K562 (cell line): ENCODE data around the gene SUMO3. TPM values are rescaled to one million over a fixed set of nuclear protein-coding genes. Genes with fewer than 3 reads are reported as not detected.

ENCODE experiments used
- ATF1 ChIP-seq, 2 experiments: fragments of 450-650 bp in 1 of 2; IDR thresholded peaks; 2 replicates each; pipeline ENCODE4 v1.6.1; 2016; ENCODE audit warnings: missing compliant biosample characterization in 1 of 2, missing genetic modification characterization in 1 of 2
- BHLHE40 ChIP-seq: IDR thresholded peaks from 2 replicates; pipeline ENCODE4 v1.6.1; 2011; ENCODE audit warnings: low read length, improper control_type of control experiment
- ELK1 ChIP-seq: sonication (generic); formaldehyde crosslinking; IDR thresholded peaks from 2 replicates; pipeline ENCODE4 v1.8.1; 2022; ENCODE audit warnings: missing genetic modification reagents
- EP300 ChIP-seq: IDR thresholded peaks from 2 replicates; pipeline ENCODE4 v1.6.1; 2012; ENCODE audit warnings: low read length, improper control_type of control experiment
- ESRRA ChIP-seq: fragments of 450-650 bp; IDR thresholded peaks from 2 replicates; pipeline ENCODE4 v1.6.1; 2014; ENCODE audit warnings: low read depth, mild to moderate bottlenecking, moderate library complexity, borderline replicate concordance
- FOXM1 ChIP-seq, 2 experiments: fragments of 450-650 bp in 1 of 2; sonication (generic) in 1 of 2; formaldehyde crosslinking in 1 of 2; IDR thresholded peaks; 2 replicates each; pipeline versions ENCODE4 v1.6.1 to v1.9.0; 2017 to 2022; ENCODE audit warnings: low read depth in 2 of 2, mild to moderate bottlenecking in 2 of 2, missing genetic modification reagents in 1 of 2, moderate library complexity in 1 of 2
- GABPB1 ChIP-seq: sonication (generic); formaldehyde crosslinking; IDR thresholded peaks from 2 replicates; pipeline ENCODE4 v1.8.0; 2022; ENCODE audit warnings: mild to moderate bottlenecking, missing genetic modification reagents
- KDM4B ChIP-seq, 2 experiments: fragments of 450-650 bp in 1 of 2; sonication (generic) in 1 of 2; IDR thresholded peaks; 2 replicates each; pipeline ENCODE4 v1.6.1; 2016 to 2017; ENCODE audit warnings: borderline replicate concordance in 2 of 2, antibody characterized with exemption in 1 of 2, low read depth in 1 of 2, mild to moderate bottlenecking in 1 of 2
- NELFE ChIP-seq: IDR thresholded peaks from 2 replicates; pipeline ENCODE4 v1.6.1; 2011; ENCODE audit warnings: mild to moderate bottlenecking; ENCODE audit not compliant: insufficient read depth, insufficient read length
- OTX1 ChIP-seq: fragments of 450-650 bp; formaldehyde crosslinking; IDR thresholded peaks from 2 replicates; pipeline ENCODE4 v1.4.0; 2022; ENCODE audit warnings: mild to moderate bottlenecking
- RBM22 ChIP-seq: fragments of 200-400 bp; formaldehyde crosslinking; IDR thresholded peaks from 2 replicates; pipeline ENCODE4 v1.6.1; 2018; ENCODE audit warnings: low read length, low read depth; ENCODE audit not compliant: poor library complexity, severe bottlenecking
- SMARCA4 ChIP-seq: fragments of 450-650 bp; IDR thresholded peaks from 2 replicates; pipeline ENCODE4 v1.6.1; 2016
- SNAPC5 ChIP-seq: fragments of 250-450 bp; sonication (Bioruptor Pico); IDR thresholded peaks from 2 replicates; pipeline ENCODE4 v1.8.0; 2021; ENCODE audit warnings: moderate library complexity, mild to moderate bottlenecking, inconsistent platforms
- TAF7 ChIP-seq: fragments of 450-650 bp; IDR thresholded peaks from 2 replicates; pipeline ENCODE4 v1.6.1; 2016; ENCODE audit warnings: missing genetic modification characterization, missing compliant biosample characterization
- USF1 ChIP-seq: sonication (generic); formaldehyde crosslinking; IDR thresholded peaks from 2 replicates; pipeline ENCODE4 v1.9.0; 2022; ENCODE audit warnings: mild to moderate bottlenecking, missing genetic modification reagents
- XRCC5 ChIP-seq: fragments of 200-400 bp; formaldehyde crosslinking; IDR thresholded peaks from 2 replicates; pipeline ENCODE4 v1.6.1; 2017; ENCODE audit warnings: low read depth, mild to moderate bottlenecking, low read length
- ZBTB17 ChIP-seq: fragments of 450-650 bp; formaldehyde crosslinking; IDR thresholded peaks from 2 replicates; pipeline ENCODE4 v1.4.0; 2020; ENCODE audit warnings: mild to moderate bottlenecking
- ZBTB2 ChIP-seq: fragments of 450-650 bp; IDR thresholded peaks from 2 replicates; pipeline ENCODE4 v1.6.1; 2016; ENCODE audit warnings: antibody characterized with exemption
- ZNF224 ChIP-seq: sonication (generic); formaldehyde crosslinking; IDR thresholded peaks from 2 replicates; pipeline ENCODE4 v1.8.0; 2022; ENCODE audit warnings: mild to moderate bottlenecking, missing genetic modification reagents
- ZNF263 ChIP-seq: sonication (generic); formaldehyde crosslinking; IDR thresholded peaks from 2 replicates; pipeline ENCODE4 v1.8.0; 2022; ENCODE audit warnings: mild to moderate bottlenecking, missing genetic modification reagents, borderline replicate concordance
- ZNF780A ChIP-seq: fragments of 250-450 bp; sonication (Bioruptor Pico); IDR thresholded peaks from 2 replicates; pipeline ENCODE4 v1.5.0; 2021; ENCODE audit warnings: mild to moderate bottlenecking
- ZSCAN32 ChIP-seq: fragments of 450-650 bp; formaldehyde crosslinking; IDR thresholded peaks from 2 replicates; pipeline ENCODE4 v1.4.0; 2020; ENCODE audit warnings: mild to moderate bottlenecking, moderate library complexity
- polyA plus RNA-seq, 8 experiments: library from polyadenylated mRNA; depleted of rRNA in 4 of 8; stranded (reverse) in 5 of 8; unstranded in 3 of 8; fragments of >200 nt; fragmentation: Nextera tagmentation in 2 of 8; fragmentation: Illumina TruSeq in 1 of 8; extraction: Ambion mirVana in 2 of 8; extraction: Trizol in 1 of 8; gene quantifications; 2 replicates each; pipeline versions ENCODE4 v1.2.1 to v1.2.3, GENCODE V29; 2011 to 2014; ENCODE audit warnings: inconsistent platforms in 1 of 8, missing spikeins in 1 of 8
- total RNA-seq, 7 experiments: library from RNA; depleted of rRNA in 6 of 7; stranded (reverse); fragments of >200 nt in 6 of 7; fragmentation: Illumina TruSeq in 2 of 7; extraction: Trizol in 2 of 7; gene quantifications; 2 replicates each; pipeline versions ENCODE4 v1.2.1 to v1.2.3, GENCODE V29; 2011 to 2021; ENCODE audit warnings: low replicate concordance in 1 of 7

Gene SUMO3
- total and polyA plus RNA-seq, 9 of the 15 experiments (the other 6 are each of a cell fraction or from before 2014, with no cell fraction given) = 13.9 to 143 (median 113) TPM

- TF ChIP-seq SNAPC5 (CRISPR knock-in tag) (no peak), TAF7 (tag) (no peak), ESRRA (peak; percentile 35; the same call in 1 of the 2 replicates), OTX1 (CRISPR knock-in tag) (no peak), FOXM1 (IDR thresholded peaks at IDR 0.05; ENCODE audit: low read depth) (no peak), FOXM1 (CRISPR knock-in tag; IDR thresholded peaks at IDR 0.05; ENCODE audit: low read depth) (no peak), ATF1 (CRISPR knock-in tag; IDR thresholded peaks at IDR 0.05) (no peak), ATF1 (tag; IDR thresholded peaks at IDR 0.05) (peak; percentile 35), KDM4B (IDR thresholded peaks at IDR 0.05; ENCODE audit: borderline replicate concordance in 2 of 2, low read depth in 1 of 2) (peak in 1 of 2 experiments; percentile 70; a peak in 1 of 4 replicates), ELK1 (no peak), NELFE (no peak), ZNF780A (CRISPR knock-in tag) (no peak), ZNF263 (CRISPR knock-in tag) (no peak), RBM22 (no peak), ZSCAN32 (CRISPR knock-in tag) (no peak), BHLHE40 (peak; percentile 49), USF1 (CRISPR knock-in tag) (no peak), XRCC5 (no peak), SMARCA4 (0 out of 2 replicates have a peak, but pooled peaks have one; percentile 20), GABPB1 (CRISPR knock-in tag) (peak; percentile 66), EP300 (0 out of 2 replicates have a peak, but pooled peaks have one; percentile 55), ZNF224 (no peak), ZBTB2 (peak; percentile 31; the same call in 1 of the 2 replicates), ZBTB17 (0 out of 2 replicates have a peak, but pooled peaks have one; percentile 50)
Observed at GRCh38 chr21:44834951-44835646, 17.2 kb upstream of the SUMO3 start (continued).
